HepG2 (cell line): ENCODE results near the gene SRSF10. TPM values are rescaled to one million over a fixed set of nuclear protein-coding genes. Genes with fewer than 3 reads are reported as not detected.

Source experiments
- BHLHE40 ChIP-seq: IDR thresholded peaks from 2 replicates; pipeline ENCODE4 v1.6.1; 2011; ENCODE audit warnings: low read length, improper control_type of control experiment
- NPAS2 ChIP-seq: sonication (generic); formaldehyde crosslinking; IDR thresholded peaks from 2 replicates; pipeline ENCODE4 v1.8.0; 2022; ENCODE audit warnings: mild to moderate bottlenecking, missing genetic modification reagents, borderline replicate concordance
- PRDM10 ChIP-seq: sonication (generic); formaldehyde crosslinking; IDR thresholded peaks from 2 replicates; pipeline ENCODE4 v1.4.0; 2020; ENCODE audit warnings: low read depth, missing genetic modification reagents
- ZHX1 ChIP-seq: sonication (generic); formaldehyde crosslinking; IDR thresholded peaks from 2 replicates; pipeline ENCODE4 v1.8.1; 2022; ENCODE audit warnings: low read depth, mild to moderate bottlenecking, missing genetic modification reagents
- ZNF501 ChIP-seq: sonication (generic); formaldehyde crosslinking; IDR thresholded peaks from 2 replicates; pipeline ENCODE4 v1.5.1; 2020; ENCODE audit warnings: mild to moderate bottlenecking, moderate library complexity, missing genetic modification reagents
- ZNF646 ChIP-seq: sonication (generic); formaldehyde crosslinking; IDR thresholded peaks from 2 replicates; pipeline ENCODE4 v1.9.0; 2021; ENCODE audit warnings: mild to moderate bottlenecking, missing genetic modification reagents
- ZNF780A ChIP-seq: sonication (generic); formaldehyde crosslinking; IDR thresholded peaks from 2 replicates; pipeline ENCODE4 v1.8.0; 2022; ENCODE audit warnings: mild to moderate bottlenecking, missing genetic modification reagents, moderate library complexity
- polyA plus RNA-seq, 8 experiments: library from polyadenylated mRNA; depleted of rRNA in 3 of 8; stranded (reverse) in 7 of 8; unstranded in 1 of 8; fragments of >200 nt; fragmentation: Illumina TruSeq in 4 of 8; extraction: Trizol in 4 of 8; gene quantifications; 2 replicates each; pipeline versions ENCODE4 v1.2.1 to v1.2.3, GENCODE V29; 2011 to 2016; ENCODE audit warnings: low read depth in 4 of 8, missing spikeins in 1 of 8, mixed read lengths in 1 of 8; ENCODE audit not compliant: insufficient read depth in 1 of 8
- total RNA-seq, 5 experiments: library from RNA; depleted of rRNA; stranded (reverse); fragments of >200 nt; fragmentation: Illumina TruSeq; extraction: Trizol; gene quantifications; 2 replicates each; pipeline ENCODE4 v1.2.3, GENCODE V29; 2016; ENCODE audit warnings: low read depth in 1 of 5

SRSF10 gene
- total and polyA plus RNA-seq, 2 of the 13 experiments (the other 11 are each of a cell fraction or from before 2014, with no cell fraction given) = 126 to 186 TPM

GRCh38 chr1:24018611-24019580 lies 38.8 kb upstream of the SRSF10 start (continued):
- TF ChIP-seq ZHX1 (CRISPR knock-in tag) = no peak
- TF ChIP-seq BHLHE40 = no peak
- peak; percentile 55 for TF ChIP-seq ZNF501 (CRISPR knock-in tag)
- TF ChIP-seq ZNF646 (CRISPR knock-in tag) = no peak
- no peak for TF ChIP-seq NPAS2 (CRISPR knock-in tag)
- TF ChIP-seq ZNF780A (CRISPR knock-in tag) = no peak
- no peak for TF ChIP-seq PRDM10
